Spleen (tissue), 11 donors: Measurements from ENCODE around the gene MT3. TPM values are rescaled to one million over a fixed set of nuclear protein-coding genes. Genes with fewer than 3 reads are reported as not detected.

ENCODE experiments used
- DNase-seq: peaks from one replicate; pipeline ENCODE4 v3.0.0-alpha.2; 2020
- H3K27ac ChIP-seq, 8 donors: fragments of 200-600 bp; sonication (generic) in 7 of 8; 1 replicate in 4 of 8; 2 replicates in 4 of 8; pipeline versions ENCODE4 v1.5.0 to v1.8.0; 2016 to 2021; ENCODE audit warnings: inconsistent platforms in 4 of 8, mild to moderate bottlenecking in 4 of 8, moderate library complexity in 1 of 8
- H3K27me3 ChIP-seq, 7 donors: fragments of 200-600 bp; sonication (generic) in 6 of 7; replicated peaks in 1 of 7; 1 replicate in 4 of 7; 2 replicates in 3 of 7; pipeline versions ENCODE4 v1.5.0 to v1.8.0; 2016 to 2021; ENCODE audit warnings: inconsistent platforms in 3 of 7, mild to moderate bottlenecking in 1 of 7
- H3K36me3 ChIP-seq, 6 donors: fragments of 200-600 bp; sonication (generic) in 5 of 6; 1 replicate in 4 of 6; 2 replicates in 2 of 6; pipeline versions ENCODE4 v1.5.0 to v1.8.0; 2016 to 2021; ENCODE audit warnings: inconsistent platforms in 2 of 6
- H3K4me1 ChIP-seq, 6 donors: fragments of 200-600 bp; sonication (generic) in 5 of 6; 1 replicate in 3 of 6; 2 replicates in 3 of 6; pipeline versions ENCODE4 v1.5.0 to v1.8.0; 2016 to 2021; ENCODE audit warnings: inconsistent platforms in 3 of 6
- H3K4me3 ChIP-seq, 8 donors: fragments of 200-600 bp; sonication (generic) in 7 of 8; 1 replicate in 4 of 8; 2 replicates in 4 of 8; pipeline versions ENCODE4 v1.5.0 to v1.8.0; 2016 to 2021; ENCODE audit warnings: inconsistent platforms in 4 of 8, mild to moderate bottlenecking in 4 of 8, moderate library complexity in 2 of 8
- H3K9me3 ChIP-seq, 8 donors: fragments of 200-600 bp; sonication (generic) in 7 of 8; 1 replicate in 4 of 8; 2 replicates in 4 of 8; pipeline versions ENCODE4 v1.5.0 to v1.8.0; 2016 to 2021; ENCODE audit warnings: inconsistent platforms in 4 of 8
- POLR2A ChIP-seq, 3 donors: fragments of 450-650 bp; IDR thresholded peaks; one replicate each; pipeline ENCODE4 v1.5.1; 2017; ENCODE audit warnings: antibody characterized with exemption in 3 of 3, mild to moderate bottlenecking in 1 of 3
- POLR2AphosphoS5 ChIP-seq, 3 donors: sonication (generic); formaldehyde crosslinking; IDR thresholded peaks; one replicate each; pipeline ENCODE4 v1.5.1; 2017; ENCODE audit warnings: antibody characterized with exemption in 3 of 3
- WGBS, 5 donors: extraction: QIAGEN DNeasy Blood & Tissue Kit in 3 of 5; methylation state at CpG; one replicate each; pipeline versions ENCODE4 v1.1.5 to v1.1.7; 2013 to 2018; 5-methylcytosine and 5-hydroxymethylcytosine counted together
- intact Hi-C: fragments of 100-400 bp; cut with DNase I; formaldehyde crosslinking; loops from one replicate; pipeline ENCODE4 v1.15.0; 2023; ENCODE audit warnings: low total_unique reads
- polyA plus RNA-seq, 3 donors: library from polyadenylated mRNA; stranded (reverse); fragments of 200-250 nt; gene quantifications; one replicate each; pipeline ENCODE4 v1.2.1, GENCODE V29; 2013
- total RNA-seq, 7 donors: library from RNA; depleted of rRNA in 3 of 7; stranded (reverse); fragments of >200 nt in 3 of 7; fragmentation: NEBNext Ultra II Directional in 4 of 7; extraction: Animal tissue kit (Norgen Biotek cat#: 25700) in 4 of 7; gene quantifications; one replicate each; pipeline versions ENCODE4 v1.1.0 to v1.2.1, GENCODE V29; 2016 to 2021
- TF ChIP-seq, protein P1 (sequence below), 11 experiments: fragments of 200-600 bp in 7 of 11; fragments of 450-650 bp in 4 of 11; sonication (generic) in 4 of 11; IDR thresholded peaks in 8 of 11; conservative IDR thresholded peaks in 3 of 11; 1 replicate in 7 of 11; 2 replicates in 4 of 11; pipeline versions ENCODE4 v1.4.0 to v1.8.0; 2016 to 2021; ENCODE audit warnings: antibody characterized with exemption in 11 of 11, inconsistent platforms in 4 of 11, mild to moderate bottlenecking in 1 of 11
- donor health status: healthy with polysubstance abuse.
- donor health status: DM: no; HTN: no; CAD: no; lungs with moderate emphysema.
- donor health status: DM: no; HTN: no; CAD: no.
- donor health status: Bipolar disorder and iron deficiency.
- donor health status: healthy.
- donor health status: DM: no; HTN: no; CAD: no.
- donor health status: DM: yes; HTN: yes; CAD: no.

The MT3 gene
- total and polyA plus RNA-seq, 10 donors, result 0.77 to 11.5 (median 1.5) TPM; not detected in 7

- intact Hi-C loops, result loop anchor here (10.0 kb wide), 2 partner anchors 84 to 86 kb away; partner anchors contain the start of gene MT1X
- H3K27ac ChIP-seq, result no peak overlapping the region
- peaks cover 0 to 15% (median 0%) of the 10 kb centered on the region in 7 donors for H3K27me3 ChIP-seq
- H3K4me1 ChIP-seq, result peaks cover 0 to 9% (median 0%) of the 10 kb centered on the region in 6 donors
- no peak for DNase-seq
- WGBS, 5 donors, result 28 to 38% (median 35%) methylated on average over 8 of the region's 8 CpGs
- no peak overlapping the region for H3K4me3 ChIP-seq
- H3K36me3 ChIP-seq, result no peaks in the 10 kb centered on the region
- H3K9me3 ChIP-seq, result no peaks in the 10 kb centered on the region
- TF ChIP-seq, protein P1, sequence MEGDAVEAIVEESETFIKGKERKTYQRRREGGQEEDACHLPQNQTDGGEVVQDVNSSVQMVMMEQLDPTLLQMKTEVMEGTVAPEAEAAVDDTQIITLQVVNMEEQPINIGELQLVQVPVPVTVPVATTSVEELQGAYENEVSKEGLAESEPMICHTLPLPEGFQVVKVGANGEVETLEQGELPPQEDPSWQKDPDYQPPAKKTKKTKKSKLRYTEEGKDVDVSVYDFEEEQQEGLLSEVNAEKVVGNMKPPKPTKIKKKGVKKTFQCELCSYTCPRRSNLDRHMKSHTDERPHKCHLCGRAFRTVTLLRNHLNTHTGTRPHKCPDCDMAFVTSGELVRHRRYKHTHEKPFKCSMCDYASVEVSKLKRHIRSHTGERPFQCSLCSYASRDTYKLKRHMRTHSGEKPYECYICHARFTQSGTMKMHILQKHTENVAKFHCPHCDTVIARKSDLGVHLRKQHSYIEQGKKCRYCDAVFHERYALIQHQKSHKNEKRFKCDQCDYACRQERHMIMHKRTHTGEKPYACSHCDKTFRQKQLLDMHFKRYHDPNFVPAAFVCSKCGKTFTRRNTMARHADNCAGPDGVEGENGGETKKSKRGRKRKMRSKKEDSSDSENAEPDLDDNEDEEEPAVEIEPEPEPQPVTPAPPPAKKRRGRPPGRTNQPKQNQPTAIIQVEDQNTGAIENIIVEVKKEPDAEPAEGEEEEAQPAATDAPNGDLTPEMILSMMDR (IDR thresholded peaks at IDR 0.05 in 8 of 11, conservative IDR thresholded peaks at IDR 0.05 in 3 of 11), result peak; percentile 5 to 66 (median 60)
- TF ChIP-seq POLR2A (IDR thresholded peaks at IDR 0.05), result no peak
Measured at GRCh38 chr16:56600398-56600999, 11.2 kb downstream of the MT3 start.

DNA sequence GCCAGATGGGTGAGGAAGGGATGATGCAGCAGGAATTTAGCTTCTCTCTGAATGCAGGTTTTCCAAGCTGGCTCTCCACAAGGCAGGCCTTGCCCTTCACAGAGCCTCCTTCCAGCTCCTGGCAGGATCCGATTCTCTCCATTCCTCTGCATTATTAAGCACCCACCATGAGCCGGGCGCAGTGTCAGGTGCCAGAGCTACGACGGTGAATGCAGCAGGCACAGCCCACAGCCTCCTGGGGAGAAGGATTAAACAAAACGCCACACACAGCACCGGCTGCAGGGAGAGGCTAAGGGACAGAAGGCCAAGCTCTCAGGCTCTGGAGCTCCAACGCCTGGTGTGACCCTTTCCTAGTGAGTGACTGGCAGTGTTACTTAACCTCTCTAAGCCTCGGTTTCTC lies 12.0 kb downstream of the MT3 start:
- Histone ChIP-seq H3K9me3 (no peaks in the 10 kb centered on the region), H3K27me3 (peaks cover 0 to 15% (median 0%) of the 10 kb centered on the region in 7 donors), H3K36me3 (no peaks in the 10 kb centered on the region), H3K4me3 (no peak overlapping the region), H3K27ac (no peak overlapping the region), H3K4me1 (peaks cover 0 to 16% (median 2%) of the 10 kb centered on the region in 6 donors)
- WGBS, 5 donors, result 71 to 82% (median 71%) methylated on average over 9 of the region's 9 CpGs
- DNase-seq, result no peak
- TF ChIP-seq POLR2AphosphoS5 (IDR thresholded peaks at IDR 0.05), result no peak
- no peak for TF ChIP-seq POLR2A (IDR thresholded peaks at IDR 0.05)
- TF ChIP-seq, protein P1 (IDR thresholded peaks at IDR 0.05 in 8 of 11, conservative IDR thresholded peaks at IDR 0.05 in 3 of 11), result no peak
- intact Hi-C loops, result loop anchor here (10.0 kb wide), 2 partner anchors 83 to 87 kb away; partner anchors contain the start of gene MT1X

GRCh38 chr16:56603589-56603988 lies 14.3 kb downstream of the MT3 start:
- DNase-seq, result no peak
- intact Hi-C loops, result loop anchor here (10.0 kb wide), 2 partner anchors 81 to 89 kb away; partner anchors contain the start of gene MT1X
- Histone ChIP-seq H3K4me1 (peaks cover 8 to 39% (median 19%) of the 10 kb centered on the region in 6 donors), H3K36me3 (no peaks in the 10 kb centered on the region), H3K4me3 (no peak overlapping the region), H3K27ac (no peak overlapping the region), H3K27me3 (peaks cover 0 to 15% (median 0%) of the 10 kb centered on the region in 7 donors), H3K9me3 (no peaks in the 10 kb centered on the region)
- peak in 2 of 3 donors; percentile 29 to 35 for TF ChIP-seq POLR2AphosphoS5 (IDR thresholded peaks at IDR 0.05)
- TF ChIP-seq POLR2A (IDR thresholded peaks at IDR 0.05), result no peak
- TF ChIP-seq, protein P1 (IDR thresholded peaks at IDR 0.05 in 8 of 11, conservative IDR thresholded peaks at IDR 0.05 in 3 of 11), result peak in 10 of 11 experiments; percentile 15 to 60 (median 50)
- 21 to 37% (median 25%) methylated on average over 4 of the region's 4 CpGs for WGBS, 5 donors

DNA sequence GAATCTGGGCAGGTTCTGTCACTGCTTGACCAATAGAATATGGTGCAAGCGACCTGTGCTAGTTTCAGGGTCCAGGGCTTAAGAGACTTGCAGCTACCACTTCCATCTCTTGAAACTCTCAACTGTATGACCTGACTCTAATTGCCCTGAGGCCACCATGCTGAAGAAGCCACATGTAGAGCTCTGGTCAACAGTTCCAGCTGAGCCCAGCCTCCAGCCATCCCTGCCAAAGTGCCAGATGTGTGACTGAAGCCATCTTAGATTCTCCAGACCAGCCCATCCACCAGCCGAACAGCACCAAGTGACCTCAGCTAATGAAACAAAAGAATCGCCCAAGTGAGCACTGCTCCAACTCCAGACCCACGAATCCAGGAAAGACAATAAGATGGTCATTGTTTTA lies 15.6 kb downstream of the MT3 start:
- no peaks in the 10 kb centered on the region for H3K36me3 ChIP-seq
- H3K27me3 ChIP-seq, result peaks cover 0 to 15% (median 0%) of the 10 kb centered on the region in 7 donors
- DNase-seq, result no peak
- H3K4me3 ChIP-seq, result no peak overlapping the region
- no peak for TF ChIP-seq POLR2AphosphoS5 (IDR thresholded peaks at IDR 0.05)
- TF ChIP-seq POLR2A (IDR thresholded peaks at IDR 0.05), result no peak
- TF ChIP-seq, protein P1 (IDR thresholded peaks at IDR 0.05 in 8 of 11, conservative IDR thresholded peaks at IDR 0.05 in 3 of 11), result no peak
- intact Hi-C loops, result loop anchor here (10.0 kb wide), 2 partner anchors 80 to 90 kb away; partner anchors contain the start of gene MT1X
- H3K27ac ChIP-seq, result peak overlapping the region in 3 of 8 donors; percentile 89 to 96 (median 92)
- H3K9me3 ChIP-seq, result no peaks in the 10 kb centered on the region
- H3K4me1 ChIP-seq, result peaks cover 11 to 52% (median 32%) of the 10 kb centered on the region in 6 donors
- 92 to 96% (median 94%) methylated on average over 4 of the region's 4 CpGs for WGBS, 5 donors
